Ishikawa (cell line): ENCODE data around the gene KCNK6.

Experiments used
- CEBPB ChIP-seq: IDR thresholded peaks from 2 replicates; pipeline ENCODE4 v1.6.1; 2012
- CREB1 ChIP-seq: IDR thresholded peaks from 2 replicates; pipeline ENCODE4 v1.6.1; 2012; ENCODE audit warnings: low read depth
- EGR1 ChIP-seq: IDR thresholded peaks from 2 replicates; pipeline ENCODE4 v1.6.1; 2012
- EP300 ChIP-seq: IDR thresholded peaks from 2 replicates; pipeline ENCODE4 v1.6.1; 2012; ENCODE audit warnings: borderline replicate concordance
- FOXM1 ChIP-seq: IDR thresholded peaks from 2 replicates; pipeline ENCODE4 v1.6.1; 2012; ENCODE audit warnings: low read depth, borderline replicate concordance
- NFIC ChIP-seq: IDR thresholded peaks from 2 replicates; pipeline ENCODE4 v1.6.1; 2012
- RAD21 ChIP-seq: IDR thresholded peaks from 2 replicates; pipeline ENCODE4 v1.6.1; 2012; ENCODE audit warnings: low read depth
- REST ChIP-seq: IDR thresholded peaks from 2 replicates; pipeline ENCODE4 v1.6.1; 2012; ENCODE audit warnings: low read depth, mild to moderate bottlenecking
- TAF1 ChIP-seq: IDR thresholded peaks from 2 replicates; pipeline ENCODE4 v1.6.1; 2012; ENCODE audit warnings: low read depth, mild to moderate bottlenecking
- TCF12 ChIP-seq: IDR thresholded peaks from 2 replicates; pipeline ENCODE4 v1.6.1; 2012; ENCODE audit warnings: low read depth
- TEAD4 ChIP-seq: IDR thresholded peaks from 2 replicates; pipeline ENCODE4 v1.6.1; 2012
- USF1 ChIP-seq: IDR thresholded peaks from 2 replicates; pipeline ENCODE4 v1.6.1; 2012
- YY1 ChIP-seq: IDR thresholded peaks from 2 replicates; pipeline ENCODE4 v1.6.1; 2012; ENCODE audit warnings: low read depth
- ZBTB7A ChIP-seq: IDR thresholded peaks from 2 replicates; pipeline ENCODE4 v1.6.1; 2012; ENCODE audit warnings: low read depth
- TF ChIP-seq, protein P1 (sequence below): IDR thresholded peaks from 2 replicates; pipeline ENCODE4 v1.6.1; 2012

KCNK6 gene

GRCh38 chr19:38331728-38332127 lies 12.1 kb downstream of the KCNK6 start:
- no peak for TF ChIP-seq EGR1
- no peak for TF ChIP-seq CEBPB
- no peak for TF ChIP-seq RAD21
- no peak for TF ChIP-seq TCF12
- TF ChIP-seq TEAD4, result no peak
- TF ChIP-seq NFIC, result no peak
- no peak for TF ChIP-seq ZBTB7A
- no peak for TF ChIP-seq FOXM1
- TF ChIP-seq CREB1, result no peak
- no peak for TF ChIP-seq YY1
- TF ChIP-seq EP300, result no peak
- TF ChIP-seq, protein P1, sequence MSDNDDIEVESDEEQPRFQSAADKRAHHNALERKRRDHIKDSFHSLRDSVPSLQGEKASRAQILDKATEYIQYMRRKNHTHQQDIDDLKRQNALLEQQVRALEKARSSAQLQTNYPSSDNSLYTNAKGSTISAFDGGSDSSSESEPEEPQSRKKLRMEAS, result no peak
- TF ChIP-seq REST, result no peak
- TF ChIP-seq TAF1, result no peak

DNA sequence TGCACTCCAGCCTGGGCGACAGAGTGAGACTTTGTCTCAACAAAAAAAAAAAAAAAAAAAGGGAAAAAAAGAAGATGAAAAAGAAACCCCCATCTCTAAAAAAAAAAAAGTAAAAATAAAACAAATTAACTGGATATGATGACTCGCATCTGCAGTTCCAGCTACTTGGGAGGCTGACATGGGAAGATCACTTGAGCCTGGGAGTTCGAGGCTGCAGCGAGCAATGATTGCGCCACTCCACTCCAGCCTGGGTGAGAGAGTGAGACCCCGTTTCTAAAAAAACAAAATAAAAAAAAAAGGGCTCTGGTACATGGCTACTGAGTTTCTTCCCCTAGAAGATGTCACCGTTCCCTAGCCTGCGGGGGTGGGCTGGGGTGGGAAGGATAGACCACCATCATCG lies 13.6 kb downstream of the KCNK6 start:
- TF ChIP-seq, protein P1, result no peak
- TF ChIP-seq FOXM1 (no peak), CREB1 (no peak), RAD21 (no peak), TEAD4 (no peak), TCF12 (no peak), EP300 (no peak), REST (no peak), TAF1 (no peak), EGR1 (no peak), NFIC (no peak), CEBPB (no peak), YY1 (no peak)

DNA sequence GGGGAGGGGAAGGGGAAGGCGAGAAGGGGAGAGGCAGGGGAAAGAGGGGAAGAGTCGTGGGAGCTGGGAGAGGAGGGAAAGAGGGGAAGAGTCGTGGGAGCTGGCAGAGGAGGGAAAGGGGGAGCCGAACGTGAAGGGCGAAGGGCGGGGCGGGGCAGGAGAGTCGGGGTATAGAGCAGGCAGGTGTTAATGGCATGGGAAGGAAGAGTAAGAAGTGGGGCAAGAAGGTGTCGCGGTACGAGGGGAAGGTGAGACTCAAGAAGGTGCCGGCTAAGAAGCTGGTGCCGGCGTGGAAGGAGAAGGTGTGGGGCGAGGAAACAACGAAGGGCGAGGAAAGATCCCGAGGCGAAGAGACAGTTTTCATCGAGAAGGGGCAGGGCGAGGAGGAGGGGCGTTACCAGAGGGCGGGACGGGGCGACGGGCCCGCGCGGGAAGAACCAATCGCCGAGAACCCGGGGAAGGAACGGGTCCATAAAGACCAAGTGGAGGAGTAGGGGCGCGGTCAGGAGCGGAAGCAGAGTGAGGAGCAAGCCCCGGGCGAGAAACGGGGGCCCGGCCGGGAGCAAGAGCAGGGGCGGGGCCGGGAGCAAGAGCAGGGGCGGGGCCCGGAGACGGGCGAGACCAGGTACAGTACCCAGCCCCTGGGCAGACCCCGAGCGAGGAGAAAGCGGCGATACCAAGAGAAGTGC lies 16.4 kb downstream of the KCNK6 start:
- TF ChIP-seq CREB1, result 0 out of 2 replicates have a peak, but pooled peaks have one; percentile 21
- TF ChIP-seq, protein P1, result 0 out of 2 replicates have a peak, but pooled peaks have one; percentile 2
- TF ChIP-seq USF1, result no peak
- TF ChIP-seq TAF1, result no peak
- no peak; the same call in 1 of the 2 replicates for TF ChIP-seq TCF12
- no peak for TF ChIP-seq EP300
- peak; percentile 53; the same call in 1 of the 2 replicates for TF ChIP-seq ZBTB7A
- no peak for TF ChIP-seq TEAD4
- TF ChIP-seq REST, result no peak
- peak; percentile 82 for TF ChIP-seq YY1
- TF ChIP-seq EGR1, result no peak
- TF ChIP-seq CEBPB, result no peak
- TF ChIP-seq NFIC, result no peak
- TF ChIP-seq FOXM1, result no peak
- TF ChIP-seq RAD21, result no peak

DNA sequence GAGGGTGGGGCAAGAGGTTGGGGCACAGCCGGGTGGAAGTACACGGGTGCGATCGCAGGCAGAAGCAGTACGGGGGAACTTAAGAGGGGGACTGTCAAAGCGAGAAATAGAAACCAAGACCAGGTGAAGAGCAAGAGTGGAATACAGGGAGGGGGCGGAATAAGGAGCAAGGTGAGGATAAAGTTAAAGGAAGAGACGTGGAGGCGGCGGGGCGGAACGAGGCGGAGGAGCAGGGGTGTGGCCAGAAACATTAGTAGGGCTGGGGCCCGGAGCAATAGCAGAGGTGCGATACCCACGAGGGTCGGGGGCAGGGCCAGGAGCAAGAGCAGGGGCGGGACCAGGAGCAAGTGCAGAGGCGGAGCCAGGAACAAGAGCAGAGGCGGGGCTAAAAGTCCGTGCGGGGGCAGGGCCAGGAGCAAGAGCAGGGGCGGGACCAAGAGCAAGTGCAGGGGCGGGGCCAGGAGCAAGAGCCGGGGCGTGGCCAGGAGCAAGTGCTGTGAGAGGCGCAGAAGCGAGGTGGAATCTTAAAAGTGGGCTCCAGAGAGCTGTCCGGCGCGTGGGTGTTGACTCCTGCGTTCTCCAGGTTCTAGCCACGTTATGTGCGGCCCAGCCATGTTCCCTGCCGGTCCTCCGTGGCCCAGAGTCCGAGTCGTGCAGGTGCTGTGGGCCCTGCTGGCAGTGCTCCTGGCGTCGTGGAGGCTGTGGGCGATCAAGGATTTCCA lies 17.2 kb downstream of the KCNK6 start:
- TF ChIP-seq, protein P1, result peak; percentile 76
- TF ChIP-seq EP300 (no peak), TEAD4 (peak; percentile 79; the same call in 1 of the 2 replicates), TAF1 (peak; percentile 35; the same call in 1 of the 2 replicates), EGR1 (peak; percentile 74; the same call in 1 of the 2 replicates)
